ENCODE results near the gene PIM1.
A peak's percentile ranks its signal among the peaks of the same experiment; 100 is the strongest.

The PIM1 gene

DNA sequence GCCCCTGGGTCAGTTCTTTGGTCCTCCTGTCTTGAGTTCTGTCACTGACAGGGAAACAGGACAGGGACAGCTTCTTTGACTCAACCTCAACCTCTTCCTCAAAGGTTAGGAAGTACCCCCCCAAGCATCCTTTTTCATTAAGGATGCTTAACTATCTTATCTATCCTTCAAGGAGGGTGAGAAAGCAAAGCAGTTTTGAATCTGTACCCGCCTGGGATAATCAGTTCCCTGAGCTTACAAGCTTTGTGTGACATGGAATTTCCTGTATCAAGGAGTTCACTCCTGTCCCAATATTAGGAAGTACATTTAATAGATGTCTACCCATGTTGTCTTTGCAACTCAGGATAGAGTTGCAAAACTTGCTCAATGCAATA lies 31.1 kb upstream of the PIM1 start:
- no peak for DNase-seq

GRCh38 chr6:37139230-37139962 lies 30.6 kb upstream of the PIM1 start:
- DNase-seq = no peak

DNA sequence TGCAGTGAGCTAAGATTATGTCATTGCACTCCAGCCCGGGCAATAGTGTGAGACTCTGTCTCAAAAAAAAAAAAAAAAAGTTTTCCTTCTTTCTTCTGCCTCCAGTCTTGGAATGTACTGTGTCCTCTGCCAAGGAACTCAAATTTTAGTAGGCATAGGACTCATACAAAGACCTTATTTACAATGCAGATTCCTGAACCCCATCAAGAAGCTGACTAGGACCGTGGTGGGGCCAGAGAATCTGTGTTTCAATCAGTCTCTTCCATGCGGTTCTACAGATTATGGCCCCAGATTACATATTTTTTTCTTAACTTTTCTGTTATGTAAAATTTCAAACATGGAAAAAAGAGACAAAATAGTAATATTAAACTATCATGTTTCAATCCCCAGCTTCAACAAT lies 29.8 kb upstream of the PIM1 start:
- DNase-seq = no peak

- DNase-seq = no peak
These were observed 28.5 kb upstream of the PIM1 start for GRCh38 chr6:37141281-37142049.

DNA sequence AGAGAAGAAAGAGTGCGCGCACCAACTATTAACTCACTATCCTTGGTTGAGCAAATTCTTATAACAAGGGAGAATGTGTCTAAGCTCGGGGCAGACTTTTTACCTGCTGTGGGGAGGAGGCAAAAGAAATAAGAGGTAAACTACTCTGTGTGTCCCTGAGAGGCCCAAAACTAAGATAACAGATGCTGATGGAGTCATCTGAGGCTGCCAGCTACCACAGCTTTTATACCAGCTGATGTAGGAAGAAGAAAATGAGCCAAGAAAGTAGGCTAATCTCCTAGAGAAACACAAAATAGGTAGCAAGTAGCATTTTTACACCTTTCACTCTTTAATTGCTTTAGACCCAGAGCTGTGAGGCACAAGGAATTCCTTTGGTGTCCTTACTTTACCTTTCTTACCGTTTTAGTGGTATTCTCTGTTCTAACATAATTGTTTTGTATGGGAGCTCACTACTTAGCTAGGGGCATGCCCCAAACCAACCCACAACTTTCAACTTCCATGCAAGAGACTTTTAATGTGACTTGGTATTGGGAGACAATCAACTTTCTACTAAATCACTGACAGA lies 27.8 kb upstream of the PIM1 start:
- DNase-seq = no peak

DNA sequence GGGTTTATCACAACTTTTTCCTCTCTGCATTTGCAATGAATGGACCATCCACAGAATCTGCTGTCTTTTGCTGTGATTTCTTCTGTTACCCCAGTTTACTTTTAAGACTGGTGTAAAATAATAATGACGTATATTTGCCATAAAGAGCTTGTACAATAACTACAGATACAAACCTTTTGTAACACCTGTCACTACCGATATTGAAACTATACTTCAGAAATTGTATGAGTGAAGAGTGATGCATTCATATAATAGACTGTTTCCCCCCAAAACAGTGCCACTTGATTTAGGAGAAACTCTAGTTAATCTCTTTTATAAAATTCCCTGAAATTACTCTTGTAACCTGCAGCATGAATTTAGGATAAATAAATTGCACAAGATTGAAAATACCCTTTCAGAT lies 26.4 kb upstream of the PIM1 start:
- DNase-seq = no peak

DNA sequence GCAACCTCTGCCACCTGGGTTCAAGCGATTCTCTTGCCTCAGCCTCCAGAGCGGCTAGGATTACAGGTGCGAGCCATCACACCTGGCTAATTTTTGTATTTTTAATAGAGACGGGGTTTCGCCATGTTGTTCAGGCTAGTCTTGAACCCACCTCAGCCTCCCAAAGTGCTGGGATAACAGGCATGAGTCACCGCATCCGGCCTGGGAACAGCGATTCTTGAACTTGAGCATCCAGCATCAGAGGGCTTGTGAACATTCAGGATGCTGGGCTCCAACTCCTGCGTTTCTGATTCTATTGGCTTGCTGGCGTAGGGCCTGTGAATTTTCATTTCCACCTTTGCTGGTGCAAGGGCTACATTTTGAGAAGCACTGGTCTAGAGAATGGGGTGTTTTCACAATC lies 24.5 kb upstream of the PIM1 start:
- no peak for DNase-seq

GRCh38 chr6:37146735-37147157 lies 23.2 kb upstream of the PIM1 start:
- DNase-seq = no peak

GRCh38 chr6:37149745-37150144 lies 20.2 kb upstream of the PIM1 start:
- DNase-seq = no peak

DNA sequence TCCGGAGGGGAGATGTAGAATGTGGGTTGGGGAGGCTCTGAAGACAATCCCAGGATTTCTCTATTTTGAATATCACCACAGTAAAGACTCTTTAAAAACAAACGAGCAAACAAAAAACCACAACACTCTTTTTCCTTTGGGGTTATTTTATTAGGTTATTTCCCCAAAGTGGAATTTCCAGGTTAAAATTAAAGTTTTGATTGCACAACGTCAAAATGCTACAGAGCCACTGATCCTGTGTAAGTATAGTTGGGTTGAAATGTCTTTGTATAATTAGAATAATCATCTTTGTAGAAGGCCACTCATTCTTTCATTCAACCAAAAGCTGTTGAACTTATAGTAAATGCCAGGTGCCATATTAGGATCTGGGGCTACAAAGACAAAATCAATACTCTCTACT lies 19.6 kb upstream of the PIM1 start:
- no peak for DNase-seq

DNA sequence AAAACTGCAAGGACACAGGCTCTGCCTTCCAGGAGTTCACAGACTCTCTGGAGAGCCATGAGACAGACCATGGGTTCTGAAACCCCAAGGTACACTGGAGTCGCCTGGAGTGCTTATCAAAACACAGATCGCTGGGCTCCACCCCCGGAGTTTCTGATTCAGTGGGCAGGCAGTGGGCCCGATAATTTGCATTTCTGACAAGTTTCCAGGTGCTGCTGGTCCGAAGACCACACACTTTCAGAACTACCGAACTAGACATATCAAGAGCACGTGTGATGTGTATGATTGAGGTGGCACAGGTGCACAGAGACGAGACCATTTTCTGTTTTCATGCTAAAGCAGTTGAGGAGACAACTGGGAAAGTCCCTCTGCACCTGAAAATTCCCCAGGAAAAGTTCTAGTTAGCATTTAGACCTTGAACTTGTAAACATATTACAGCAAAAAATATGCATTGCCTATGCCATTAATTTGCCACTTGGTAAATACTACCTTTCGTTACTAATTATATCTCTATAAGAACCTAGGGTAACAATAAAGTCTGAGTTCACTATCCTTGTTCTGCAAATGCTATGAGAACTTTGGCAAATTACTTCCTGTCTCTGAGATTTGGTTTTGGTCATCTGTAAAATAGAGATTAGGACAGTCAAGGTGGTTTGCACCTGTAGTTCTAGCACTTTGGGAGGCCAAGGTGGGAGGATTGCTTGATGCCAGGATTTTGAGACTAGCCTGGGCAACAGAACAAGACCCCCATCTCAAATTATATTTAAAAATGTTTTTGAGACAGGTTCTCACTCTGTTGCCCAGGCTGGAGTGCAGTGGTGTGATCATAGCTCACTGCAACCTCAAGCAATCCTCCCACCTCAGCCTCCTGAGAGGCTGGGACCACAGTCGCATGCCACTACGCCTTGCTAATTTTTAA lies 14.3 kb upstream of the PIM1 start:
- no peak for DNase-seq

- no peak for DNase-seq
These were observed 11.4 kb upstream of the PIM1 start for GRCh38 chr6:37158508-37158907.

DNA sequence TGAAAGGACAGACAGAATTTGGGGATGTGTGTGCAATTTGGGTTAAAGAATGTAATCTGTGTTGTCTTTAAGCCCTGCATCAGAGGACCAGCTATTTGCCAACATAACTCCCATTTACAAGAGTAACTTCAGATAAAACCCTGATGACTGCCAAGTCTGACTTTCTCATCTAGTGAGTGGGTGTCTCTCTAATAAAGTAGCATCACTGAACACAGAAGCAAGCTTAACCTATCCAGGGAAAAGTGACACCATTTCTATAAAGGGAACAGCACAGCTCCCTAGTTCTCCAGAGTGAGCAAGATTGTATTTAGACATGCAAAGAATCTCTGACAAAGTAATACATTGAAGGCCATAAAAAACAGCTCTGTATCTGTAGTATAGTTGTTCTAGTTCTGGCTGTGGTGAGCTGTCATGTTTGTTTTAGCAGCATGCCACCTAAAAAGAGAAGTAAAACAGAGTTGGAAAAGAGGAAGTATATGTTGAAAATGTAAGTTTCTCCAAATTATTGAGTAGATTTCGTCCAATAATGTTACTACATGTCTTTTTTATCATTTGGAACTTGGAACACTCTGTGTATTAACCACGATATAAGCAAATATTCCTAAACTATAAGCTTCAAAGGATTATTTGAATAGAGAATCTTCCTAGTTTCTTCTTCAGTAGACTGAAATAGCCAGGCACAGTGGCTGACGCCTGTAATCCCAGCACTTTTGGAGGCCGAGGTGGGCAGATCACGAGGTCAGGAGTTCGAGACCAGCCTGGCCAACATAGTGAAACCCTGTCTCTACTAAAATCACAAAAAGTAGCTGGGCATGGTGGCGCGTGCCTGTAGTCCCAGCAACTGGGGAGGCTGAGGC lies 8.8 kb upstream of the PIM1 start:
- DNase-seq = no peak

GRCh38 chr6:37162740-37163139 lies 7.2 kb upstream of the PIM1 start:
- DNase-seq = no peak

DNA sequence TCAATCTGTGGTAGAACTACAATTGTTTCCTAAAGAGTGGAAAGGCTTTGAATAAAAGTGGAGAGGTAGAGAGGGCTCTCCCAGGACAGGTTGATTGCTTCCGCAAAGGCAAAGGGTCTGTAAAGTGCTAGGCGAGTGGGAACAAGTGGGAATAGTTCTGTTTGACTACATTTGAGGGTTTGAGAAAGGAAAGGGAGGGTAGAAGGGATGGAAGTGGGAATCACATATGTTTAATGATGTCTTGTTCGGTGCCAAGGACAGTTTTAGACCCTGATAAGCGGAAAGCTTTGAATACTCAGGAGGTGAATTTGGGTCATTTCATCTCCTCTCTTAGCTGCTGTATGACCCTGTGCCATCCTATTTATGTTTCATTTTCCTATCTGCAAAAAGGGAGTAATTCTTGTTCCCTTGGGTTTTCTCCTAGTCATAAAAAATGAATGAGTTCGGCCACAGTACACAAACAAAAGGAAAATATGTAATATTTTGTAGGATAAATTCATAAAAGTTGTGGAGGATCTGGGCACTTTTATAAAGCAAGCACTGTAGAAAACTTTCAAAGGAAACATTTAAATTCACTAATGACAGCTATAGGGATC lies 1.7 kb upstream of the PIM1 start:
- DNase-seq = peak in 1 of 2 experiments; percentile 10

GRCh38 chr6:37168811-37169495 lies 999 bp upstream of the PIM1 start:
- no peak for DNase-seq

DNA sequence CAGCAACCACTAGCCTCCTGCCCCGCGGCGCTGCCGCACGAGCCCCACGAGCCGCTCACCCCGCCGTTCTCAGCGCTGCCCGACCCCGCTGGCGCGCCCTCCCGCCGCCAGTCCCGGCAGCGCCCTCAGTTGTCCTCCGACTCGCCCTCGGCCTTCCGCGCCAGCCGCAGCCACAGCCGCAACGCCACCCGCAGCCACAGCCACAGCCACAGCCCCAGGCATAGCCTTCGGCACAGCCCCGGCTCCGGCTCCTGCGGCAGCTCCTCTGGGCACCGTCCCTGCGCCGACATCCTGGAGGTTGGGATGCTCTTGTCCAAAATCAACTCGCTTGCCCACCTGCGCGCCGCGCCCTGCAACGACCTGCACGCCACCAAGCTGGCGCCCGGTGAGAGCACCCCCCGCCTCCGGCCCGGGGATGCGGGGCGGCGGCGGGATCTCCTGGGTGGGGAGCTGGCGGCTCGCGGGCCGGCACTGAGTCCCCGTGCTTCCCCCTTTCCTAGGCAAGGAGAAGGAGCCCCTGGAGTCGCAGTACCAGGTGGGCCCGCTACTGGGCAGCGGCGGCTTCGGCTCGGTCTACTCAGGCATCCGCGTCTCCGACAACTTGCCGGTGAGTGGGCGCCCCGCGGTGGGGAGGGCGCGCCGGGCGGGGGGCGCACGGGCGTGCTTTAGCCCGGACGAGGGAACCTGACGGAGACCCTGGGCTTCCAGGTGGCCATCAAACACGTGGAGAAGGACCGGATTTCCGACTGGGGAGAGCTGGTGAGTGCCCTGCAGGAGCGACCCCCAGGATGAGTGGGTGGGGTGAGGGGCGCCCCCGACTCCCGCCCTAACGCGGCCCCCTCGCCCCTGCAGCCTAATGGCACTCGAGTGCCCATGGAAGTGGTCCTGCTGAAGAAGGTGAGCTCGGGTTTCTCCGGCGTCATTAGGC lies 585 bp downstream of the PIM1 start:
- peak in 1 of 2 experiments; percentile 16 for DNase-seq

GRCh38 chr6:37171201-37171969 lies 1.4 kb downstream of the PIM1 start:
- DNase-seq = no peak

Data from NCI-H187 (cell line).